Measurements from ENCODE around the gene CNPY1.

DNA sequence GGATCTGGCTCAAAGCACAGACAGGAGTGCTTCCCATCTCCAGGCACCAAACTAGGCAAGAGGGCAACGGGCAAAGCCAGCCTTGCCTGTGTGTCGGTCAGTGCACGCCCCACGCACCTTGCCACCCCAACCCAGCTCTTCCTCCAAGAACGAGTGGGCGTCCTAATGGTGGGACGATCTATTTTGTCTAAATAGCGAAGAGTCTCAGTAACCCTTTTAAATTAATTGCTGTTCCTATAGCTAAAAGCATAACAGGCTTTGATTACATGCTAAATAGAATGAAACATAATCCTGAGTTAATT lies 76.2 kb downstream of the CNPY1 start:
- no peak for TF ChIP-seq CHD4 (IDR thresholded peaks at IDR 0.05; ENCODE audit: borderline replicate concordance)
- TF ChIP-seq MYC (IDR thresholded peaks at IDR 0.05; ENCODE audit: borderline replicate concordance, low read length): no peak
- TF ChIP-seq, protein P1, sequence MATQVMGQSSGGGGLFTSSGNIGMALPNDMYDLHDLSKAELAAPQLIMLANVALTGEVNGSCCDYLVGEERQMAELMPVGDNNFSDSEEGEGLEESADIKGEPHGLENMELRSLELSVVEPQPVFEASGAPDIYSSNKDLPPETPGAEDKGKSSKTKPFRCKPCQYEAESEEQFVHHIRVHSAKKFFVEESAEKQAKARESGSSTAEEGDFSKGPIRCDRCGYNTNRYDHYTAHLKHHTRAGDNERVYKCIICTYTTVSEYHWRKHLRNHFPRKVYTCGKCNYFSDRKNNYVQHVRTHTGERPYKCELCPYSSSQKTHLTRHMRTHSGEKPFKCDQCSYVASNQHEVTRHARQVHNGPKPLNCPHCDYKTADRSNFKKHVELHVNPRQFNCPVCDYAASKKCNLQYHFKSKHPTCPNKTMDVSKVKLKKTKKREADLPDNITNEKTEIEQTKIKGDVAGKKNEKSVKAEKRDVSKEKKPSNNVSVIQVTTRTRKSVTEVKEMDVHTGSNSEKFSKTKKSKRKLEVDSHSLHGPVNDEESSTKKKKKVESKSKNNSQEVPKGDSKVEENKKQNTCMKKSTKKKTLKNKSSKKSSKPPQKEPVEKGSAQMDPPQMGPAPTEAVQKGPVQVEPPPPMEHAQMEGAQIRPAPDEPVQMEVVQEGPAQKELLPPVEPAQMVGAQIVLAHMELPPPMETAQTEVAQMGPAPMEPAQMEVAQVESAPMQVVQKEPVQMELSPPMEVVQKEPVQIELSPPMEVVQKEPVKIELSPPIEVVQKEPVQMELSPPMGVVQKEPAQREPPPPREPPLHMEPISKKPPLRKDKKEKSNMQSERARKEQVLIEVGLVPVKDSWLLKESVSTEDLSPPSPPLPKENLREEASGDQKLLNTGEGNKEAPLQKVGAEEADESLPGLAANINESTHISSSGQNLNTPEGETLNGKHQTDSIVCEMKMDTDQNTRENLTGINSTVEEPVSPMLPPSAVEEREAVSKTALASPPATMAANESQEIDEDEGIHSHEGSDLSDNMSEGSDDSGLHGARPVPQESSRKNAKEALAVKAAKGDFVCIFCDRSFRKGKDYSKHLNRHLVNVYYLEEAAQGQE (IDR thresholded peaks at IDR 0.05): no peak
- TF ChIP-seq BHLHE40 (IDR thresholded peaks at IDR 0.05; ENCODE audit: low read depth, low read length): no peak
- no peak for TF ChIP-seq CEBPB (IDR thresholded peaks at IDR 0.05)
